Activated CD8-positive, alpha-beta memory T cell treated with anti-CD3 and anti-CD28 coated beads, Interleukin-2, amount 10 ng/mL, durations not matched to agents 7 days and 5 days (primary cell): Measurements from ENCODE around the gene LMNB1. TPM values are rescaled to one million over a fixed set of nuclear protein-coding genes. Genes with fewer than 3 reads are reported as not detected.
"Not testable (repeated sequence)": the region's sequence is repeated elsewhere in the genome, so short reads cannot be mapped to it uniquely, and the experiment has no call there.

Experiments
- ATAC-seq: fragments of 150-1000 bp; cut with Tn5 transposase; one replicate; pipeline ENCODE4 v1.10.0; 2021; ENCODE audit warnings: moderate library complexity
- CTCF ChIA-PET: fragments of 350-600 bp; sonication (Branson Sonifier 250); formaldehyde crosslinking; loops from one replicate; lab custom pipeline; 2021; ENCODE audit warnings: antibody characterized with exemption; lab: Charles Lee
- DNase-seq: peaks from one replicate; pipeline ENCODE4 v3.0.0-alpha.2; 2020
- H3K27ac Mint-ChIP-seq: one replicate; pipeline ENCODE4 v1.8.0; 2021; ENCODE audit warnings: mild to moderate bottlenecking, mixed read lengths
- H3K27me3 Mint-ChIP-seq: one replicate; pipeline ENCODE4 v1.8.0; 2021; ENCODE audit warnings: mixed read lengths
- H3K36me3 Mint-ChIP-seq: one replicate; pipeline ENCODE4 v1.8.0; 2021; ENCODE audit warnings: mild to moderate bottlenecking, mixed read lengths
- H3K4me1 Mint-ChIP-seq: one replicate; pipeline ENCODE4 v1.8.0; 2021; ENCODE audit warnings: mixed read lengths
- H3K4me3 Mint-ChIP-seq: one replicate; pipeline ENCODE4 v1.8.0; 2021; ENCODE audit warnings: mild to moderate bottlenecking, moderate library complexity, mixed read lengths
- H3K9me3 Mint-ChIP-seq: one replicate; pipeline ENCODE4 v1.8.0; 2022; ENCODE audit warnings: low read depth, mixed read lengths
- total RNA-seq, 2 experiments: library from RNA; stranded (reverse); gene quantifications; one replicate each; pipeline ENCODE4 v1.2.3, GENCODE V29; 2021

LMNB1 gene
- total RNA-seq, 2 experiments from 2014 or later, result 323 to 364 TPM

DNA sequence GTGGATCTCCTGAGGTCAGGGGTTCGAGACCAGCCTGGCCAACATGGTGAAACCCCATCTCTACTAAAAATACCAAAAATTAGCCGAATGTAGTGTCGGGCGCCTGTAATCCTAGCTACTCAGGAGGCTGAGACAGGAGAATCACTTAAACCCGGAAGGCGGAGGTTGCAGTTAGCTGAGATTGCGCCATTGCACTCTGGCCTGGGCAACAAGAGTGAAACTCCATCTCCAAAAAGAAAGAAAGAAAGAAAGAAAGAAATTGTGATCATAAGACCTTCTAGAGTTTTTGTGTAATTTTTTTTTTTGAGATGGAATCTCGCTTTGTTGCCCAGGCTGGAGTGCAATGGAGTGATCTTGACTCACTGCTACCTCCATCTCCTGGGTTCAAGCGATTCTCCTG is 16.7 kb downstream of the LMNB1 start:
- not testable (repeated sequence) for H3K9me3 Mint-ChIP-seq, DNase-seq, H3K4me3 Mint-ChIP-seq, H3K27me3 Mint-ChIP-seq, ATAC-seq, H3K27ac Mint-ChIP-seq
- CTCF ChIA-PET, result interaction anchor here (1.0 to 2.0 kb wide), 3 partner anchors 13 to 117 kb away, joined by 4 to 7 read pairs (median 6); no protein-coding TSS in a partner anchor
- peaks cover 22% of the 10 kb centered on the region for H3K36me3 Mint-ChIP-seq
- peaks cover 63% of the 10 kb centered on the region for H3K4me1 Mint-ChIP-seq

DNA sequence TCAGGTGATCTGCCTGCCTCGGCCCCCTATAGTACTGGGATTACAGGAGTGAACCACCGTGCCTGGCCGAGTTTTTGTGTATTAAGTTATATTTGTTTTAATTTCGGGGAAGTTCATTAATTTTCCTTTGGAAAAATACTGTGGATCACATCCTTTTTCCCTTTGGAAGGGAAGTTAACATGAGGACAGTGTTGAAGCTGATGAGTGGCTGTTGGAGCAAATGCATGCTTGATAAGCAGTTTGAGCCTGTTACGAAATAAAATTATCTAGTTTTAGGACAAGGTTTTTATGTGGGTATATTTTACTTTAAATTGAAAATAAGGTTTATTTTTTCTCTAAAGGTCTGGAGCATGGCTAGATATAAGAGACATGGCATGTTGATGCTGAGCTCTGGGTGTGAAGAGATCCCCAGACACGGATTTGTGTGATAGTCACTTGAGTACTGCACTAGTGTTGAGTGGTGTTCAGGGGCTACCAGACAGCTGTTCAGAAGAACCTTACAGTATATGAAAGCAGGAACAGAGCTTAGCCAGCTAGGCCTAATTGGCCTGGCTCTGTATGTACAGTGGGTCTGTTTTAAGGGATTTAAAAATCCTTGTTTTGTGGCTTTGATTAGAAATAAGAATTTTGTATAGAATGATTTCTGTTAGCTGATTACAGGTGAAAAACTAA is 17.4 kb downstream of the LMNB1 start:
- no peaks in the 10 kb centered on the region for H3K9me3 Mint-ChIP-seq
- DNase-seq (no peak), ATAC-seq (no peak)
- no peak overlapping the region for H3K4me3 Mint-ChIP-seq
- peaks cover 60% of the 10 kb centered on the region for H3K4me1 Mint-ChIP-seq
- no peaks in the 10 kb centered on the region for H3K27me3 Mint-ChIP-seq
- CTCF ChIA-PET, result interaction anchor here (1.0 to 2.0 kb wide), 5 partner anchors 11 to 118 kb away, joined by 3 to 7 read pairs (median 4); no protein-coding TSS in a partner anchor
- H3K27ac Mint-ChIP-seq, result peak overlapping the region; percentile 50
- peaks cover 24% of the 10 kb centered on the region for H3K36me3 Mint-ChIP-seq

DNA sequence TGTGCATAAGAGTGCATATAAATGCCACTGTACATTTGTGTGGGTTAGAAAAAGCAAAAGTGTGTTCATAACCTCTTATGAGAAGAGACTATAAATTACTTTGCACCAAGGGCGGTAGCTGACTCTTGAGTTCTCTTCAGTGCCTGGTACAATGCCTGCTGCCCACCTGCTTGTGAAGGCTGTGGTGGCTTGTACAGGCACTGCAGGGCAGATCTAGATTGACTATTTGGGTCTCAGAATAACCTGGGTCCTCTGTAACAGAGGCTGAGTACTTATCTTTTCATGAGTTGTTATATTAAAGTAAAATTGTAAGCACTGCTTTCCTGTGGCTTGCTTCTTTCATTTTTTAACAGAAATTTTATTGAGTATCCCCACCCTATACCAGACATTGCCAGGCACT is 22.8 kb downstream of the LMNB1 start:
- H3K27ac Mint-ChIP-seq, result no peak overlapping the region
- CTCF ChIA-PET, result interaction anchor here (1.0 to 4.4 kb wide), 2 partner anchors 13 to 125 kb away, joined by 3 to 27 read pairs; no protein-coding TSS in a partner anchor
- peaks cover 54% of the 10 kb centered on the region for H3K4me1 Mint-ChIP-seq
- no peaks in the 10 kb centered on the region for H3K27me3 Mint-ChIP-seq
- DNase-seq (no peak), ATAC-seq (peak; percentile 16)
- no peak overlapping the region for H3K4me3 Mint-ChIP-seq
- no peaks in the 10 kb centered on the region for H3K9me3 Mint-ChIP-seq
- peaks cover 30% of the 10 kb centered on the region for H3K36me3 Mint-ChIP-seq

DNA sequence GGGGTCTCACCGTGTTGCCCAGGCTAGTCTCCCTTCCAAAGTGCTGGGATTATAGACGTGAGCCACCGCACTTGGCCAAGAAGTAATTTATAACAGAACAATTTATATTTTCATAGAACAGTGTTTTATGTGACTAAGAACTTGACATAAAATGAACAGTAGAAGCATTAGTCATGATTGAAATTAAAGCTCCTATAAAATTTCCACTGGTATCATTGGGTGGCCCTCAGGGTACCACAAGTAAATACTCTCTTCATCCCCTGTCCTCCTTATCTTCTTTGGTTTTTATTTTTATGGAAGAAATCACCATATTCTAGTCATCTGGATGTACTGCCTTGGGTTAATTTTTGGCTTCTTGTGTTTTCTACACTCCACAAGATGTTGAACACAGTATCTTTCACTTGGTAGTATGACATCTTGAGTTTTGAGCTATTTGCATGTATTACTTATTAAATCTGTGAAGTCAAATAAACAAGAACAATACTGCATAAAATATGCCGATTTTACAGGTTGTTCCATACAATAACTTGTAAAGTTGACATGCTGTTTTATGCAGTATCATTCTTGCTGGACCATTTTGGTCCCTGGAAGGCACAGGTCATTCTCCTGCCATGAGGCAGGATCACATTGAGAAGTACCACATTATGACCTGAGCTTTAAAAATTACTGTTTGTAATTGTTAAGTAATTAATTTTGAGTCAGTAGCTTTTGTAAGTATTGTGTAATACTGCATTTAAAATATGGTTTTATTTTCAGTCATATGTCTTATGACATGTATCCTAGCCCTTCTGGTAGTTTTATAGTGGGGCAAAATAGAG is 24.4 kb downstream of the LMNB1 start:
- no peaks in the 10 kb centered on the region for H3K9me3 Mint-ChIP-seq
- H3K27me3 Mint-ChIP-seq, result no peaks in the 10 kb centered on the region
- DNase-seq (no peak), ATAC-seq (no peak)
- H3K4me1 Mint-ChIP-seq, result peaks cover 54% of the 10 kb centered on the region
- CTCF ChIA-PET, result interaction anchor here (0.5 to 4.4 kb wide), 14 partner anchors 10 to 207 kb away, joined by 3 to 27 read pairs (median 5); partner anchors contain the start of genes ALDH7A1 and PHAX
- H3K27ac Mint-ChIP-seq, result peak overlapping the region; percentile 65
- H3K36me3 Mint-ChIP-seq, result peaks cover 40% of the 10 kb centered on the region
- no peak overlapping the region for H3K4me3 Mint-ChIP-seq

DNA sequence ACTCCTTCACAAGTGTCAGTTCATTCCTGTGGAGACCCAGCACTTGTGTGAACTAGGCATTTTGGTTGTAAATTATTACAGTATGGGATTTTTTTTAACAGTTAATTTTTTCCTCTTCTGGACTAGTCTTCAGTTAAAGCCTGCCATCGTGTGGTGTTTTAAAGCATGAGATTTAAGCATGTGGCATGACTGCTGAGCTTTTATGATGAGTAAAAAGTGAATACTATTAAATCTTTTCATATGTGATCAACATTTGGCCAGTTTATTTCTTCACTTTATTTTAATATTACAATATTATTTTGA is 25.0 kb downstream of the LMNB1 start:
- H3K27me3 Mint-ChIP-seq, result no peaks in the 10 kb centered on the region
- CTCF ChIA-PET, result interaction anchor here (0.5 to 4.4 kb wide), 13 partner anchors 10 to 207 kb away, joined by 3 to 27 read pairs (median 5); partner anchors contain the start of genes ALDH7A1 and PHAX
- H3K27ac Mint-ChIP-seq, result no peak overlapping the region
- H3K36me3 Mint-ChIP-seq, result peaks cover 44% of the 10 kb centered on the region
- no peaks in the 10 kb centered on the region for H3K9me3 Mint-ChIP-seq
- DNase-seq (no peak), ATAC-seq (no peak)
- H3K4me3 Mint-ChIP-seq, result no peak overlapping the region
- H3K4me1 Mint-ChIP-seq, result peaks cover 55% of the 10 kb centered on the region

DNA sequence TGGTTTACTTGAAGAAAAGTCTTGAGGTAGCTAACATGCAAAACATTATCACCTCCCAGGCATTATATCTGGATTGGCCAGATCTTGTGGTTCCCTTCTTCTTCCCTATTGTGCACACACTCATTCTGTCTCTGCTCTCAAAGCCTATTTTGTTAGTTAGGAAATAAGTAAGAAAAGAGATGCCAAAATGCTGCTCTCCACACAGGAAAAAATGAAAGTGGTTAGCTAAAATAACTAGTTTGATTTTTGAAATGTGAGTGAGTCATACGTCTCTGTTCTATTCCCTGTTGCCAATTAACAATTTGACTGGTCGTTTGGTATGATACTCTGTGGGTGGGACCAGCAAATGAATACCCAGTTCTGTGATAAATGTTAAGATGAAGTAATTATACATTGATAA is 28.1 kb downstream of the LMNB1 start:
- H3K27ac Mint-ChIP-seq, result no peak overlapping the region
- H3K36me3 Mint-ChIP-seq, result peaks cover 39% of the 10 kb centered on the region
- no peaks in the 10 kb centered on the region for H3K27me3 Mint-ChIP-seq
- H3K4me3 Mint-ChIP-seq, result no peak overlapping the region
- no peak for ATAC-seq
- H3K9me3 Mint-ChIP-seq, result no peaks in the 10 kb centered on the region
- CTCF ChIA-PET, result interaction anchor here (0.6 to 2.5 kb wide), 6 partner anchors 11 to 148 kb away, joined by 3 to 14 read pairs (median 4); partner anchors contain the start of gene LMNB1
- H3K4me1 Mint-ChIP-seq, result peaks cover 43% of the 10 kb centered on the region
- DNase-seq, result no peak

DNA sequence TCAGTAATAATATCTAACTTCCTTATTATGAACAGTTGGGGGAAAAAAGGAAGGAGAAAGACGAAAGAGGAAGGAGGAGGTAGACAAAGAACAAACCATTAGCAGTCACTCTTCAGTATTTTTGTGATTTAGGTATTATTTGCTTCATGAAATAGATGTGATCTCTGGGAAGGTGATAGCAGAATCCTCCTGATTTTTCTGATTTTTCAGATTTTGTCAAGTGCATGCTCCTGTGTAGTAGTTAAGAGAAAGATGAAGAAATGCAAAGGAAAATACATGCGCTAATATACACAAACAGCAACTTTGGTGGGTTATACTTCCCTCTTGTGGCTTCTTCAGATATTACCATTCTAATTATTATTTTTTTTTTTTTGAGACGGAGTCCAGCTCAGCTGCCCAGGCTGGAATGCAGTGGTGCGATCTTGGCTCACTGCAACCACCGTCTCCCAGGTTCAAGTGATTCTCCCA is 31.6 kb downstream of the LMNB1 start:
- Mint-ChIP-seq H3K27ac (no peak overlapping the region), H3K4me3 (no peak overlapping the region), H3K27me3 (no peaks in the 10 kb centered on the region), H3K9me3 (no peaks in the 10 kb centered on the region), H3K4me1 (peaks cover 52% of the 10 kb centered on the region), H3K36me3 (peaks cover 66% of the 10 kb centered on the region)
- CTCF ChIA-PET, result interaction anchor here (0.6 to 4.2 kb wide), 6 partner anchors 14 to 150 kb away, joined by 3 to 25 read pairs (median 6); no protein-coding TSS in a partner anchor
- ATAC-seq (no peak), DNase-seq (no peak)

DNA sequence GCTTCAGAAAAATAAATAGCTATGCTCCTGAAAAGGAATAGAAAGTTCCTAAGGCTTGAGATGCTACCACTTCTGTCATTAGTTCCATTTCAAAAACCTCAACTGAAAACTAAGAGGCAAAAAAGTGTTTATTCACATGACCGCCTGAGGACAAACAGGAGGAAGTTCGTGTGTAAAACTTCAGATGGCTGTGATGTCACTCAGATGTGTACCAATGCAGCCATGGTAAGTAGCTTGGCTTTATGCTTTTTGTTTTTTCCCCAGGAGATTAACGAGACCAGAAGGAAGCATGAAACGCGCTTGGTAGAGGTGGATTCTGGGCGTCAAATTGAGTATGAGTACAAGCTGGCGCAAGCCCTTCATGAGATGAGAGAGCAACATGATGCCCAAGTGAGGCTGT is 33.0 kb downstream of the LMNB1 start:
- no peaks in the 10 kb centered on the region for H3K27me3 Mint-ChIP-seq

DNA sequence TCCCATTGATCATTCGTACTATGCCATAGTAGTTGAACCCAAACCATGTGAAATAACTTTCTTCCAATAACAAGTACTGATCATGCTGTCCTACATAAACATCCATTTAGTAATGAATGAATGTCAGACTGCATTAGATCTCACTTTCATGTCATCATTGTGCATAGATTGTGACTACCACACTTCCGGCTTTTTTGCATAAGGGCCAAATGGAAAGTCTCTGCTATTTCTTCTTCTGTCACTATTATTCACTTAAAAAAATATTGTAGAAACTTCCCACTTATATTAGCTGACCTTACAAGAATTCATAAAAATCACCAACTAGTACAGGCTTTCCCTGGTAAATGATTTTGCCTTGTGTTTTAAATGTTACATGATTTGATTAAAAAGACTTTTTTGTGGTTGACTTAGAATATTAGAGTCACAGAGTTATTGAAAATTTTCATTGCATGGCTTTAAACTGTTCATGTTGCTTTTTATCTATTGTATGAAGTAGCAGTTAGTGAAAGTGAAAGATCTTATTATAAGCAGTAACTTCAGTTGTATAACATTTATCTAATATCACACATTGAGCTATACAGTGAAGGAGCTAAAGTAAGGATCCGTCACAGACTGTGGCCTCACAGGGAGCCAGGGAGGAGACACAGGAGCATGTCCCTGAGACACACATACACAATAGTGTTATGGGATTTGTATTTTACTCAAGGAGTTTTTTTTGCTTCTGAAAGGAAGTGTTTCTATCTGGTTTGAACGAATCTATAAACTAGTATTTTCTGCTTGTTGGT is 33.9 kb downstream of the LMNB1 start:
- Mint-ChIP-seq H3K27ac (peak overlapping the region; percentile 89), H3K9me3 (no peaks in the 10 kb centered on the region), H3K36me3 (peaks cover 68% of the 10 kb centered on the region), H3K4me3 (no peak overlapping the region), H3K4me1 (peaks cover 44% of the 10 kb centered on the region), H3K27me3 (no peaks in the 10 kb centered on the region)
- DNase-seq (no peak), ATAC-seq (no peak)
- CTCF ChIA-PET, result interaction anchor here (1.0 to 4.2 kb wide), 9 partner anchors 9 to 135 kb away, joined by 3 to 25 read pairs (median 6); no protein-coding TSS in a partner anchor

More for the DNA sequence above, 33.0 kb downstream of the LMNB1 start:
- Mint-ChIP-seq H3K9me3 (no peaks in the 10 kb centered on the region), H3K4me3 (no peak overlapping the region), H3K27ac (no peak overlapping the region), H3K36me3 (peaks cover 72% of the 10 kb centered on the region), H3K4me1 (peaks cover 45% of the 10 kb centered on the region)
- CTCF ChIA-PET, result interaction anchor here (1.0 to 4.2 kb wide), 7 partner anchors 13 to 134 kb away, joined by 3 to 25 read pairs (median 6); no protein-coding TSS in a partner anchor
- ATAC-seq, result no peak
- no peak for DNase-seq

DNA sequence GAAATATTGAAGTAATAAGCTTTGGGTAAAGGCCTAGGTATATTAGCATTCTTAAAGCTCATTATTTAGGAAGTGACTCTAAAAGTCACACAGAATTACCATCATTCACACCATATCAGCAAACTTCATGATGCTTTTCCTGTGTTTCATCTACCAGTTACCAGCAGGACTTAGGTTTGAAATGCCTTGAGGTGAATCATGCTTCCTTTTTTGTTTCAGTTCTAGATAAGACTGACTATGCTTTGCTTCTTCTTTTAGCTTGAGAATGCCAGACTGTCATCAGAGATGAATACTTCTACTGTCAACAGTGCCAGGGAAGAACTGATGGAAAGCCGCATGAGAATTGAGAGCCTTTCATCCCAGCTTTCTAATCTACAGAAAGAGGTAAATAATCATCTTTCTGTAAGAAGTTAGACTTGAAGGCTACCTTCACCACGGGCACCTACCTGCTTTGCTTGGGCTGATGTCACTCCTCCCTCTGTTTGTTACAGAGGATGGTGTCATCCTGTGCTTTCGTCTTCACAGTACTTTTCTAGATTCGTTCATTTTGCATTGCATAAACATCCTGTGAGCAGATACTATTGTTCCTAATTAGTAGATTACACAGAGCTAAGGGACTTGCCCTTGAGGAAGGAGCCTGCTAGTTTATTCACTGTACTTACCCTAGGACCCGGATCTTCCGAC is 34.7 kb downstream of the LMNB1 start:
- H3K27ac Mint-ChIP-seq, result peak overlapping the region; percentile 89
- H3K4me3 Mint-ChIP-seq, result no peak overlapping the region
- H3K4me1 Mint-ChIP-seq, result peaks cover 42% of the 10 kb centered on the region
- CTCF ChIA-PET, result interaction anchor here (1.3 to 4.2 kb wide), 7 partner anchors 10 to 136 kb away, joined by 3 to 25 read pairs (median 10); no protein-coding TSS in a partner anchor
- H3K9me3 Mint-ChIP-seq, result no peaks in the 10 kb centered on the region
- DNase-seq (peak; percentile 53), ATAC-seq (peak; percentile 81)
- H3K27me3 Mint-ChIP-seq, result no peaks in the 10 kb centered on the region
- H3K36me3 Mint-ChIP-seq, result peaks cover 66% of the 10 kb centered on the region

DNA sequence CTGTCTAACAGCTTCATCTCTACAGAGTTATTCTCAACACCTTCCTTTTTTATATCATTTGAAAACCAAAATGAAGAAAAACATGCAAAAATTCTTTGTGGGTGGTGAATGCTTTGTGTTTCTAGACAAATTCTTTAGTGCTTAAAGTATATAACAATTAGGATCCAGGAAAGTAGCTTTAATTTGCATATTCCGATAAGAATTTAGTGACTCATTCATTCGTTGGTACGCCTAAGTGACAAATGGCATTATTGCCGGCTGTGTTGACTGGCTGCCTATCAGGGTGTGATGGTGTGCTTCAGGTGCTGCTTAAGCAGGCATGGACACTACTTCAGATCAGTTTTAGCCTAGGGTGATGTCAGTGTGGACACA is 35.2 kb downstream of the LMNB1 start:
- ATAC-seq (no peak), DNase-seq (no peak)
- no peaks in the 10 kb centered on the region for H3K9me3 Mint-ChIP-seq
- H3K27me3 Mint-ChIP-seq, result no peaks in the 10 kb centered on the region
- H3K4me3 Mint-ChIP-seq, result no peak overlapping the region
- peaks cover 67% of the 10 kb centered on the region for H3K36me3 Mint-ChIP-seq
- H3K27ac Mint-ChIP-seq, result peak overlapping the region; percentile 89
- CTCF ChIA-PET, result interaction anchor here (1.3 to 4.2 kb wide), 7 partner anchors 10 to 136 kb away, joined by 3 to 25 read pairs (median 10); no protein-coding TSS in a partner anchor
- H3K4me1 Mint-ChIP-seq, result peaks cover 41% of the 10 kb centered on the region

DNA sequence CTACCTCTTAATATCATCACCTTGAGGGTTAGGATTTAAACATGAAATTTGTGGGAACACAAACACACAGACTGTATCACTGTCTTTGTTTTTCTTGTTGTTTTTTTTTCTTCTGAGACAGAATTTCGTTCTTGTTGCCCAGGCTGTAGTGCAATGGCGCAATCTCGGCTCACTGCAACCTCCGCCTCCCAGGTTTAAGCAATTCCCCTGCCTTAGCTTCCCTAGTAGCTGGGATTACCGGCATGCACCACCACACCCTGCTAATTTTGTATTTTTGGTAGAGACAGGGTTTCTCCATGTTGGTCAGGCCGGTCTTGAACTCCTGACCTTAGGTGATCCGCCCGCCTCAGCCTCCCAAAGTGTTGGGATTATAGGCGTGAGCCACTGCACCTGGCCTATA is 36.9 kb downstream of the LMNB1 start:
- Mint-ChIP-seq H3K36me3 (peaks cover 76% of the 10 kb centered on the region), H3K4me1 (peaks cover 41% of the 10 kb centered on the region)
- H3K27ac Mint-ChIP-seq, H3K9me3 Mint-ChIP-seq, DNase-seq, H3K27me3 Mint-ChIP-seq, ATAC-seq, H3K4me3 Mint-ChIP-seq: not testable (repeated sequence)
- CTCF ChIA-PET, result interaction anchor here (1.1 kb wide), 1 partner anchor 138 kb away, joined by 4 read pairs; no protein-coding TSS in a partner anchor
